Measurements from ENCODE around the gene ADRA2C. TPM values are rescaled to one million over a fixed set of nuclear protein-coding genes. Genes with fewer than 3 reads are reported as not detected.
A peak's percentile ranks its signal among the peaks of the same experiment; 100 is the strongest.

ADRA2C gene
- total and polyA plus RNA-seq, 10 donors: 9.4 to 42.1 (median 29.1) TPM

GRCh38 chr4:3801521-3801920 is 35.3 kb downstream of the ADRA2C start:
- Histone ChIP-seq H3K4me3 (no peak overlapping the region), H3K27me3 (replicated peaks in 1 of 7) (peaks cover 0 to 40% (median 0%) of the 10 kb centered on the region in 7 donors), H3K4me1 (no peaks in the 10 kb centered on the region), H3K9me3 (peaks cover 0 to 10% (median 7%) of the 10 kb centered on the region in 8 donors), H3K27ac (no peak overlapping the region), H3K36me3 (no peaks in the 10 kb centered on the region)
- DNase-seq: peak; percentile 58
- whole genome bisulfite sequencing, 5 donors: 74 to 92% (median 86%) methylated on average over 8 of the region's 8 CpGs
- TF ChIP-seq POLR2AphosphoS5 (IDR thresholded peaks at IDR 0.05): no peak
- TF ChIP-seq POLR2A (IDR thresholded peaks at IDR 0.05): no peak
- TF ChIP-seq CTCF (IDR thresholded peaks at IDR 0.05 in 8 of 11, conservative IDR thresholded peaks at IDR 0.05 in 3 of 11): no peak
- intact Hi-C loops (cut with DNase I; ENCODE audit: low total_unique reads): no loop called here

- intact Hi-C loops (cut with DNase I; ENCODE audit: low total_unique reads): no loop called here
- Histone ChIP-seq H3K27ac (no peak overlapping the region), H3K9me3 (peaks cover 0 to 4% (median 2%) of the 10 kb centered on the region in 8 donors), H3K4me3 (no peak overlapping the region), H3K27me3 (replicated peaks in 1 of 7) (peaks cover 0 to 42% (median 0%) of the 10 kb centered on the region in 7 donors), H3K36me3 (no peaks in the 10 kb centered on the region), H3K4me1 (no peaks in the 10 kb centered on the region)
- WGBS, 5 donors: 77 to 81% (median 79%) methylated on average over 15 of the region's 15 CpGs
- TF ChIP-seq CTCF (IDR thresholded peaks at IDR 0.05 in 8 of 11, conservative IDR thresholded peaks at IDR 0.05 in 3 of 11) (no peak), POLR2A (IDR thresholded peaks at IDR 0.05) (no peak), POLR2AphosphoS5 (IDR thresholded peaks at IDR 0.05) (no peak)
- peak; percentile 54 for DNase-seq
Measured at GRCh38 chr4:3801931-3802550, 35.9 kb downstream of the ADRA2C start.

GRCh38 chr4:3802571-3803474 is 36.6 kb downstream of the ADRA2C start:
- no peak overlapping the region for H3K27ac ChIP-seq
- no peaks in the 10 kb centered on the region for H3K9me3 ChIP-seq
- TF ChIP-seq POLR2A (IDR thresholded peaks at IDR 0.05) (no peak), CTCF (IDR thresholded peaks at IDR 0.05 in 8 of 11, conservative IDR thresholded peaks at IDR 0.05 in 3 of 11) (no peak), POLR2AphosphoS5 (IDR thresholded peaks at IDR 0.05) (no peak)
- no peaks in the 10 kb centered on the region for H3K4me1 ChIP-seq
- H3K4me3 ChIP-seq: no peak overlapping the region
- 38 to 51% (median 45%) methylated on average over 12 to 13 of the region's 13 CpGs for WGBS, 5 donors
- intact Hi-C loops (cut with DNase I; ENCODE audit: low total_unique reads): no loop called here
- H3K36me3 ChIP-seq: no peaks in the 10 kb centered on the region
- H3K27me3 ChIP-seq (replicated peaks in 1 of 7): peaks cover 0 to 50% (median under 1%) of the 10 kb centered on the region in 7 donors
- DNase-seq: peak; percentile 63

GRCh38 chr4:3803475-3803847 is 37.3 kb downstream of the ADRA2C start:
- no peaks in the 10 kb centered on the region for H3K36me3 ChIP-seq
- no peak overlapping the region for H3K4me3 ChIP-seq
- WGBS, 5 donors: 55 to 63% (median 58%) methylated on average over 2 to 18 of the region's 18 CpGs
- H3K9me3 ChIP-seq: no peaks in the 10 kb centered on the region
- DNase-seq: no peak
- intact Hi-C loops (cut with DNase I; ENCODE audit: low total_unique reads): no loop called here
- H3K27me3 ChIP-seq (replicated peaks in 1 of 7): peaks cover 0 to 55% (median 0%) of the 10 kb centered on the region in 7 donors
- no peaks in the 10 kb centered on the region for H3K4me1 ChIP-seq
- TF ChIP-seq CTCF (IDR thresholded peaks at IDR 0.05 in 8 of 11, conservative IDR thresholded peaks at IDR 0.05 in 3 of 11) (no peak), POLR2AphosphoS5 (IDR thresholded peaks at IDR 0.05) (no peak), POLR2A (IDR thresholded peaks at IDR 0.05) (no peak)
- H3K27ac ChIP-seq: no peak overlapping the region

Data from spleen (tissue), 11 donors.